ENCODE results near the gene PEX16. TPM values are rescaled to one million over a fixed set of nuclear protein-coding genes. Genes with fewer than 3 reads are reported as not detected.
"Not testable (repeated sequence)": the region's sequence is repeated elsewhere in the genome, so short reads cannot be mapped to it uniquely, and the experiment has no call there.

The PEX16 gene
- total RNA-seq, 1 experiment from 2014 or later = 28.1 TPM

DNA sequence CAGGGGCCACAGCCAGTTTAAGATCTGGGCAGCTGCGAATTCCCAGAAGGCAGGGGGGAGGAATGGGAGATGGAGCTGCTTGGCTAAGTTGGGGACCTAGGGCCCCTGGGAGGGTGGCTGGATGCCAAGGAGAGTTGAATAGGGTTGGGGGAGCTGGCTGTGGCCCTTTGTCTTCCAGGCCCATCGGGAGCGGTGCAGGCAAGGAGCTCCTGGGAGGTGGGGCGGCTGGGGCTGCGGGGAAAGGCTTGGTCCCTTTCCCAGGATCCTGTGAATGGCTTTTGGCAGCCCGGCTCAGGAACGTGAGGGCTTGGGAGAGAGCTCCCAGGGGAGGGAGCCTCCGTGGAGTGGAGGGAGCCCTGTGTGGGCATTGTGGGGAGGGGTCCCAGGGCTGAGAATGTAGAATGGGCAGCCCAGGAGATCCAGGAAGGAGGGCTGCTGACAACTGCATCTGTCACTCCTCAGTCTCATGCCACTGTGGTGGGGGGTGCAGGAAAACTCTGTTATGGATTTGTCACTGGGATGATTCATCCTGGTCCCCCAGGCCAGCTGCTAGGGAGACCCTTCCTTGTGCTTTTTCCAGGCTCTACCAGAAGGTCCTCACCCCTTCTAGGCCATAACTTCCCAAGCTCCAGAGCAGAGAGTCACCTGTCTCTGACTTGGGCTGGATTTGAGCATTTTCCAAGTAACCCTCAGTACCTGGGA lies 16.6 kb downstream of the PEX16 start:
- DNase-seq (ENCODE audit: unreplicated experiment) = no peak
- no peak for TF ChIP-seq CTCF (IDR thresholded peaks at IDR 0.05; ENCODE audit: unreplicated experiment)
- ChIA-PET POLR2A (interaction anchor here (0.6 to 1.5 kb wide), 4 partner anchors 8 to 393 kb away, joined by 3 to 5 read pairs (median 4); partner anchors contain the start of gene PEX16), CTCF (interaction anchor here (1.0 kb wide), 1 partner anchor 12 kb away, joined by 5 read pairs; no protein-coding TSS in a partner anchor)
- Mint-ChIP-seq H3K4me3 (ENCODE audit: unreplicated experiment) (peak overlapping the region; percentile 47), H3K27ac (ENCODE audit: low read depth, unreplicated experiment) (no peak overlapping the region), H3K9me3 (ENCODE audit: unreplicated experiment) (no peaks in the 10 kb centered on the region), H3K4me1 (ENCODE audit: insufficient read depth, unreplicated experiment) (peaks cover 8% of the 10 kb centered on the region), H3K27me3 (ENCODE audit: insufficient read depth, unreplicated experiment) (no peaks in the 10 kb centered on the region), H3K36me3 (ENCODE audit: insufficient read depth, unreplicated experiment) (peaks cover 14% of the 10 kb centered on the region)
- no TSS peak for BruUV-seq (replicated peaks)
- intact Hi-C loops (cut with micrococcal nuclease) = no loop called here

DNA sequence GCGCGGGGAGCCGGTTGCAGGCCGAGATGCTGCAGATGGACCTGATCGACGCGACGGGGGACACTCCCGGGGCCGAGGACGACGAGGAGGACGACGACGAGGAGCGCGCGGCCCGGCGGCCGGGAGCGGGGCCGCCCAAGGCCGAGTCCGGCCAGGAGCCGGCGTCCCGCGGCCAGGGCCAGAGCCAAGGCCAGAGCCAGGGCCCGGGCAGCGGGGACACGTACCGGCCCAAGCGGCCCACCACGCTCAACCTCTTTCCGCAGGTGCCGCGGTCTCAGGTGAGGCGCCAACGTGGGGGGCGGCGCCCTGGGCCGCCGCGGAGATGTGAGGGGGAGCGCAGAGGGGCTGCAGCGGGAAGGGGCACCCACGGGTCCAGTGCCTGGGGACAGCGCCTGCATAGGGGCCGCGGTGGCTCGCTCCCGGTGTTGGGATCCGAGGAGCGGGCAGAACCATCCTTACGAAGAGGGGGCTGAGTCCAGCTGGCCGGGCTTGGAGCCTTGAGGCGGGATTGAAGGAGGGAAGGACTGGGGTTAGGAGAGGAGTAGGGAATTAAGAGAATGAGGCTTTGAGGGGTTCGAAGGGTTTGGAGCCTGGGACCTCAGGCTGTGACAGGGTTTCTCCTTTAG lies 17.4 kb downstream of the PEX16 start:
- peak overlapping the region; percentile 47 for H3K4me3 Mint-ChIP-seq (ENCODE audit: unreplicated experiment)
- H3K4me1 Mint-ChIP-seq (ENCODE audit: insufficient read depth, unreplicated experiment); intact Hi-C loops (cut with micrococcal nuclease); BruUV-seq (replicated peaks); H3K9me3 Mint-ChIP-seq (ENCODE audit: unreplicated experiment); H3K36me3 Mint-ChIP-seq (ENCODE audit: insufficient read depth, unreplicated experiment); H3K27me3 Mint-ChIP-seq (ENCODE audit: insufficient read depth, unreplicated experiment); DNase-seq (ENCODE audit: unreplicated experiment): not testable (repeated sequence)
- ChIA-PET POLR2A (interaction anchor here (0.6 to 1.5 kb wide), 4 partner anchors 9 to 393 kb away, joined by 3 to 5 read pairs (median 4); partner anchors contain the start of gene PEX16), CTCF (interaction anchor here (1.0 kb wide), 1 partner anchor 11 kb away, joined by 5 read pairs; no protein-coding TSS in a partner anchor)
- H3K27ac Mint-ChIP-seq (ENCODE audit: low read depth, unreplicated experiment) = peak overlapping the region; percentile 39

DNA sequence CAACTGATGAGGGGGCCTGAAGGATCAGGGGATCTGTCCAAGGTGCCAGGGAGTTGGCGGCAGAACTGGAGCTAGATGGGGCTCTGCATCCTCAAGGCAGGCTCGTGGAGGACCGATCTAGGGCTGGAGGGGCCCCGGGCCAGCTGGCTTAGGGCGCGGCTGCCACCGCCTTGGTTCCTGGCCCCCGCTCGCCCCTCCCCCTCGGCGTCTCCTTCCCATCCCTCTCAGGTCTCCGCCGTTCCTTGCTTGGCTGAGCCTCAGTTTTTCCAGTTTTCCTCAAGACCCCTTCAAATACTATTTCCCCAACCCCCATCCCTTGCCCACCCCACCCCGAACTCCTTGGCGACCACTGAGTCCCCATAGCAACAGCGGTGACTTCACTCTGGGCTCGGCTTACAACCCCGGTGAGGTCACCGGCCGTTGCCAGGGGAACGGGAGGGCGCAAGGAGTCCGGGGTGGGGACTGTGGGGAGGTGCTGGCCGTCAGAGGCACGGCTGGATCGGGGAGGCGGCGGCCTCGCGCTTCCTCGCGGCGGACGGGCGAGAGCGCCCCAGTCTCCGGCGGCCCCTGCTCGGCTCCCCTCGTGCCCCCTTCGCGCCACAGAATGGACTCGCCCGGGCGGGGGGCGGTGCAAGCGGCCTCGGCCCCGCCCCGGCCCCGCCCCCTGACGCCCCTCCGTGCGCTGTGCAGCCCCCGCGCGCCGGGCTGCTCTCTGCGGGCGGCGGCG lies 18.1 kb downstream of the PEX16 start:
- Mint-ChIP-seq H3K27me3 (ENCODE audit: insufficient read depth, unreplicated experiment) (no peaks in the 10 kb centered on the region), H3K4me1 (ENCODE audit: insufficient read depth, unreplicated experiment) (peaks cover 8% of the 10 kb centered on the region), H3K27ac (ENCODE audit: low read depth, unreplicated experiment) (peak overlapping the region; percentile 39), H3K4me3 (ENCODE audit: unreplicated experiment) (peak overlapping the region; percentile 47), H3K9me3 (ENCODE audit: unreplicated experiment) (no peaks in the 10 kb centered on the region), H3K36me3 (ENCODE audit: insufficient read depth, unreplicated experiment) (peaks cover 6% of the 10 kb centered on the region)
- POLR2A ChIA-PET = interaction anchor here (0.6 to 1.7 kb wide), 5 partner anchors 9 to 692 kb away, joined by 3 to 6 read pairs (median 4); no protein-coding TSS in a partner anchor
- no TSS peak for BruUV-seq (replicated peaks)
- intact Hi-C loops (cut with micrococcal nuclease) = loop anchor here (10.0 kb wide), 1 partner anchor 55 kb away; the partner anchor contains the start of gene CRY2
- DNase-seq (ENCODE audit: unreplicated experiment) = peak; percentile 64
- CTCF ChIA-PET = interaction anchor here (1.1 to 1.2 kb wide), 2 partner anchors 40 to 56 kb away, joined by 4 read pairs; no protein-coding TSS in a partner anchor
- no peak for TF ChIP-seq CTCF (IDR thresholded peaks at IDR 0.05; ENCODE audit: unreplicated experiment)

- peaks cover under 1% of the 10 kb centered on the region for H3K36me3 Mint-ChIP-seq (ENCODE audit: insufficient read depth, unreplicated experiment)
- POLR2A ChIA-PET = interaction anchor here (0.6 to 1.7 kb wide), 5 partner anchors 8 to 693 kb away, joined by 3 to 6 read pairs (median 4); no protein-coding TSS in a partner anchor
- DNase-seq (ENCODE audit: unreplicated experiment) = no peak
- BruUV-seq (replicated peaks) = no TSS peak
- no peak for TF ChIP-seq CTCF (IDR thresholded peaks at IDR 0.05; ENCODE audit: unreplicated experiment)
- intact Hi-C loops (cut with micrococcal nuclease) = loop anchor here (10.0 kb wide), 1 partner anchor 54 kb away; the partner anchor contains the start of gene CRY2
- H3K9me3 Mint-ChIP-seq (ENCODE audit: unreplicated experiment) = no peaks in the 10 kb centered on the region
- CTCF ChIA-PET = interaction anchor here (1.1 to 1.2 kb wide), 2 partner anchors 39 to 56 kb away, joined by 4 read pairs; no protein-coding TSS in a partner anchor
- H3K4me1 Mint-ChIP-seq (ENCODE audit: insufficient read depth, unreplicated experiment) = peaks cover 8% of the 10 kb centered on the region
- H3K4me3 Mint-ChIP-seq (ENCODE audit: unreplicated experiment) = peak overlapping the region; percentile 47
- H3K27me3 Mint-ChIP-seq (ENCODE audit: insufficient read depth, unreplicated experiment) = no peaks in the 10 kb centered on the region
- no peak overlapping the region for H3K27ac Mint-ChIP-seq (ENCODE audit: low read depth, unreplicated experiment)
Observed at GRCh38 chr11:45899086-45899447, 18.6 kb downstream of the PEX16 start.

Measured in MCF 10A (cell line).